GM18507 (cell line): Measurements from ENCODE around the gene KRTAP17-1.
"Not testable (repeated sequence)": the region's sequence is repeated elsewhere in the genome, so short reads cannot be mapped to it uniquely, and the experiment has no call there.

ENCODE experiments used
- DNase-seq: peaks from one replicate; pipeline ENCODE4 v3.0.0; 2011; ENCODE audit warnings: low read depth; ENCODE audit not compliant: insufficient read length; ENCODE audit errors: extremely low spot score
- FAIRE-seq: peaks from 2 replicates; lab custom pipeline; 2011; peaks lifted over from hg19 to GRCh38; lab: Jason Lieb, UNC

Gene KRTAP17-1, protein sequence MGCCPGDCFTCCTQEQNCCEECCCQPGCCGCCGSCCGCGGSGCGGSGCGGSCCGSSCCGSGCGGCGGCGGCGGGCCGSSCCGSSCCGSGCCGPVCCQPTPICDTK

DNA sequence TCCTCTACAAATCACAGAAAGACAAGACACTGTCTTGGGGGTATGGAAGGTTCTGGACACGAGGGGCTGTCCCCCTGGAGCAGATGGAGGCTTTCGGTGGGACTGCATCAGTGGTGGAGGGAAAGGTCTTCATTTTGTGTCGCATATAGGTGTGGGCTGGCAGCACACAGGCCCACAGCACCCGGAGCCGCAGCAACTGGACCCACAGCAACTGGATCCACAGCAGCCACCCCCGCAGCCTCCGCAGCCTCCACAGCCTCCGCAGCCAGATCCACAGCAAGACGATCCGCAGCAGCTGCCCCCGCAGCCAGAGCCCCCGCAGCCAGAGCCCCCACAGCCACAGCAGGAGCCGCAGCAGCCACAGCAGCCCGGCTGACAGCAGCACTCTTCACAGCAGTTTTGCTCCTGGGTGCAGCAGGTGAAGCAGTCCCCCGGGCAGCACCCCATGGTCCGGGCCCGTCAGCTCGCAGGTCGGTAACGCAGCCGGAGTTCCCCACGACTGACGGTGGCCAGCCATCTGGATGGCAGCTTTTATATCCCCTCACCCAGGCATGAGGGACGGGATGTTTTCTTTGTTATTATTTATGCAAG is at the start of gene KRTAP17-1:
Gene KRTAP17-1, minus strand, starts transcription at position 507 of the 591 bp plus-strand sequence. Its CDS starts 60 bp downstream, at position 447.
- no peak for FAIRE-seq
- no peak for DNase-seq

DNA sequence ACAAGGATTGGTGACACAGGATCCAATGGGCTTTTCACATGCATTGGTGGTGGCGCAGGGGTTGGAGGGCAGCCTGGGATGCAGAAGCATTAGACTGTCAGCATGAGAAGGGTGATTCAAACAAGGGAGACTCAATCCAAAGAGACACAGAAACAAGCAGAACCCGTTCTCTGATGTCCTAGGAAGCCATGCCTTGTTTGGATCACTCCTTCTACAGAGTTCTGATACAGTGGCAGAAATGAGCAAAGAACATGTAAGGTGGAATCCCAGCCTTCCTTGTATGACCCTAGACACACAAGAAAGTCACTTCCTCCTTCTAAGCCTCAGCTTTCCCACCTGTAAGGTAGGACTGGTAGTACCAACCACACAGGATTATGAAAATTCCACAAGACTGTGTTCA is 48.4 kb upstream of the KRTAP17-1 start:
- no peak for FAIRE-seq
- no peak for DNase-seq

DNA sequence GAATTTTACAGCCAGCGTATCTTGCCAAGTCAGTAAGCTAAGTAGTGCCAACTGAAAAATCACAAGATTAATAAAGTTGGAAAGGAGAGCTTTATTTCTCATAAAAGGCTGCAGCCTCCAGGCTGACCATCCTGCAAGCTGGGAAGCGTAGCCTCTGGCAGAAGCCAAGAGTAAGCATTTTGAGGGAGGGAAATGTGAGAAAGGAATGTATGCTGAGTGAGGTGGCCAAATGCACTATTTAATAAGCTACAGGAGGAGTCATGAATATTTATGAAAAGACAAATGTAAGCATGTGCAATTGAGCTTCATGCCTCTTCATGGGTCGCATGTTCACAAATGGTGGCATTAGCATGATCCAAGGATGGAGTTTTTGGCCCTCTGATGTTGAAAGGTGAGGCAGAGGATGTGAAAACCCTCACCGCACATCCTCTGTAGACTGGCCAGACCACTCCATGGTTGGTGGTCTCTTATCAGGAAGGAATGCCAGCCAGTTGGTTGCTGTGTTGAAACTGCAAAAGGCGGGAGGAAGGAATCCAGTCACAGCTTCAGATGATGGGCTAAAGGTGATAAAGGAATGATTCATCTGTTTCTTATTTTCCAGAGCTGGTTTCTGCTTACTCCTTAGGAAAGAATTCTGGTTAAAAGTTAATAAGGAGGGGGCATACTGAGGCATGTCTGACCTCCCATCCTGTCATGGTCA is 44.9 kb upstream of the KRTAP17-1 start:
- no peak for DNase-seq
- no peak for FAIRE-seq

DNA sequence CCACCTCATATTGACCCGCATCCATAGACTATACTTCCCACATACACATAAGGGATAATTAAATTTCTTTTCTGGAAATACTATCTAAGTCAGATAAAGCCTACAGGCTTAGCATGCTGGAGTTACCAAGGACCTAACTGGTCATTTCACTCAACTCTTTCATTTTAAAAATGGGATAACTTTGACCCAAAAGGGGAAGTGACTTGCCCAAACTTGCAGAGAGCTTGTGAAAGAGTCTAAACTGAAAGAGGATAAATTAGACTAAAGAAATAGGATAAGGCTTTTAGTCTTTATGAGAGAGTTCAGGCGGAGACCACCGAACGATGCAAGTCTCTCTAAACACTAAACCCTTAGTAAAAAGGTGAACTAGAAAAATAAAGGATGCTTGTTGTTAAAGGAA is 39.0 kb upstream of the KRTAP17-1 start:
- no peak for FAIRE-seq
- no peak for DNase-seq

DNA sequence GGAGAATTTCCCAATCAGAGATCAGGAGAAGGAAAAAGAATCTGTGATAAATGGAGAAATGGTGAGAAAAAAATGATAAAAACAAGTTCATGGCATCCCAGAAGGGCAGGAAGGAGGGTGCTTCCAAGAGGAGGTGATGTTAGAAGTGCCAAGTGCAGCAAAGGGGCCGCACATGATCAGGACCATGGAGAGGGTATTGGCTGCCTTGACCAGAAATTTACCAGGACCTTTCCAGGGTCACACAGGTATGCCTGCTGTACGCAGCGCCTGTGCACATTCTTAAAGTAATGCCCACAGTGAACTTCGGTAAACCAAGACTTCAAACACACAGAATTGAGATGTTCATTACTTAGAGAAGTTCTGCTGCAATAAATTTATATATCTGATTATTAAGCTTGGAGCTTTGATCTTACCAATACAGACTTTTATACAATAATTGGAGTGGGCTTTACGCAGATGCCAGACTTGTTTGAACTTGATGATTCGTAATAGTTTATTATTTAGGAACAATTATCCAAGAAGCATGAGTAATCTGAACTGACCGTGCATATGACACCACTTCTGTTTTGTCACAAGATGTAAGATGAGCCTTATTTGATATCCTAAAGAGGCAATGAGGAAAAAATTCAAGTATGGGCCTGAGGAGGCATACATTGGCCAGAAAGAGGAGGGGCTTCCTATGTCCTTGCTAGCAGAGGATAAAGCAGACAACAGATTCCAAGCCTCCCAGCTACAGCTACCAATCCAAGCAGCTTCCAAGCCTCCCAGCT is 37.3 kb upstream of the KRTAP17-1 start:
- DNase-seq = no peak
- FAIRE-seq = peak; percentile 21

DNA sequence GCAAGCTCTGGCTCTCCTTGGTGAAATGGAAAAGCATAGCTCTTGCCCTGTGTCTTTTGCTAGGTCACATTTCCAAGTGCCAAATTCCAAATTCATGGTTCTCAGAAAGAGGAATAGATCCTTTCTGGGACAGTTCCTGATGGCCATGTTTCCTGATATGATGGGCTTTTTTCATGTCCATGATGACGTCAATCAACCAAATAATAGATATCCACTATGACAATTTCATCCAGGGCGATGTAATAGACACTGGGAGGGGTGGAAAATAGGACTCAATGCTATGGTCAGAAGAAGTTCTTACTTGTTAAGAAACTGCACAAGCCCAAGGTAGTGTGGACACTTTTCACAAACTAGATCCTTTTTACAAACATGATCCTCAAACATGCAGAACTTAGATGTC is 35.7 kb upstream of the KRTAP17-1 start:
- FAIRE-seq = no peak

DNA sequence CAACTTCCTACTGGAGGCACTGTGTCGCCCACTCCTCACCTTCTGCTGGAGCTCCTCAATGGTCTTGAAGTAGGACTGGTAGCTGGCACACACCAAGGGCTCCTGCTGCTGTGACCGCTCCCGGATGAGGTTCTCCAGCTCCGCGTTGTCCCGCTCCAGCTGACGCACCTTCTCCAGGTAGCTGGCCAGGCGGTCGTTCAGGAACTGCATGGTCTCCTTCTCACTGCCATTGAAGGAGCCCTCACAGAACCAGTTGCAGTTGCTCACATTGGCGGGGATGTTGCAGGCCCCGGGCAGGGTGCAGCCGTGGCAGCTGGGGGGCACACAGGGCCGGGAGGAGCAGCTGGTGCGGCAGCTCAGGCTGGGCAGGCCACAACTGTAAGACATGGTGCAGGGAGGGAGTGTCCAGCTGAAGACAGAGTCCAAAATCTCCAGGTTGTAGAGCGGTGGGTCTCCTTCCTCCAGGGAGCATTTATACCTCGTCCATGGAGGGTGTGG is 34.9 kb upstream of the KRTAP17-1 start, which contains the start of gene KRT33A:
Gene KRT33A, minus strand, starts transcription at position 448 of the 498 bp plus-strand sequence. Its CDS starts 61 bp downstream, at position 387.
- not testable (repeated sequence) for FAIRE-seq, DNase-seq

More for the DNA sequence above, 35.7 kb upstream of the KRTAP17-1 start:
- DNase-seq = no peak

DNA sequence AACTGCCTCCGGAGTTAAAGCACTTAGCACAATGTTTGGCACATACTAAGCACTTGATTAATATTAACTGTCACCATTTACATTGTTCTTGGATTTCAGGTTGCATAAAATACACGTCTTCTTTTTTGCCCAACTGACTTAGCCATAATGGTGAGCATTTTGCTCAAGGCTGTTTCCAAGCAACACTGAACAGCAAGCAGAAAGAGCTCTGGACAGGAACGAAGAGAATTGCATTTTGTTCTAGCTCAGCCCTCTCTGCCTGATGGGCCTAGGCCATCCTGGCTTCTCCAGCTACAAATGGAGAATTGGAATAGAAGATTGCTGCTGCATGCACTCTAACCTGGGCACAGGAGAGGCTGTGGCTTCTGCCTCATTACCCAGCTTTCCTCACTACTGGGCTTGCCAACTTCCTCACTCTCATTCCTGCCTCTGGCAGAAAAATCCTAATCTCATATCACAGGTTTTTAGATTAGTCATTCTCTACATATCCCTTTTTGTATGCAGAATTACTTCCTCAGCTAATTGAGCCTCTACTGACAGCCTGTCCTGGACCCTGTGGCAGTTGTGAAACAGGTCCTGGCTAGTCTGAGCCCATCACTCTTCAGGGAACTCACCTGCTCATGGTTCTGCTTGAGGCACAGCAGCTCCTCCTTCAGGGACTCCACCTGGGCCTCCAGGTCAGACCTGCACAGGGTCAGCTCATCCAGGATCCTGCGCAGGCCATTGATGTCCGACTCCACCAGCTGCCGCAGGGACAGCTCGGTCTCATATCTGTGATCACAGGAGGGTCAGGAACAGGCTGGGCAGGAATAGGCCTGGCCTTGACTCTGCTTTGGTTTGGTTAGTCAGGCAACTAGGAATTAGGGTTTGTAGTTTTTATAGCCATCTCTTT is 32.6 kb upstream of the KRTAP17-1 start:
- no peak for DNase-seq
- FAIRE-seq = no peak

DNA sequence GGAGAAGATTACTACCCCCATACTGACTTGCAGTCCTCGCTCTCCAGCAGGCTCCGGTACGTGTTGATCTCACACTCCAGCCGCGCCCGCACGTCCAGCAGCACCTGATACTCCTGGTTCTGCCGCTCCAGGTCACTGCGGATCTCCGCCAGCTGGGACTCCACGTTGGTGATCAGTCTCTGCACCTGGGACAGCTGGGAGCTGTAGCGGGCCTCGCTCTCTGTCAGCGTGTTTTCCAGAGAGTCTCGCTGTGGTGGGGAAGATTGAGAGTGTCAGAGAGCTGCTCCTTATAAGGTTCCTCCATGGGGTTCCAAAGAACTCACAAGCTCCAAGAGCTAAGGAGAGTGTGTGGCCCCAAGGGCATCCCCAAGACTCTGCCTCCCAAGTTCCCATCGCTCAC is 30.9 kb upstream of the KRTAP17-1 start:
- DNase-seq, FAIRE-seq: not testable (repeated sequence)

DNA sequence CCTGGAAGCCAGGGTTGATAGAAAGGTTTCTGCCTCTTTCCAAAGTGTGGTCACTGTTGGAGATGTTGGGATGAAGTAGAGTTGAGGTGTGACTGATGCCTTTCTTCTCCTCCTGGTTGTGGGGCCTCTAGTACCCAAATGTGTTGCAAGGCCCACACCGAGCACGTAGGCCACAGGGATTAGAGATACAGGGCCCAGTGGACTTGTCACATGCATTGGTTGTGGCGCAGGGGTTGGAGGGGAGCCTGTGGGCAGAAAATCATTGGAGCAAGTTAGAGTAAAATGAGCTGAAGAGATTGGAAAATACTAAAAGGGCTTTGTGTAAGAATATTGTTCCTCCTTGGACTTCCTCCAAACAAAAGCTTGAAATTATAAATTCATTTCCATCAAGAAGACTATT is 30.5 kb upstream of the KRTAP17-1 start:
- DNase-seq (no peak), FAIRE-seq (no peak)

DNA sequence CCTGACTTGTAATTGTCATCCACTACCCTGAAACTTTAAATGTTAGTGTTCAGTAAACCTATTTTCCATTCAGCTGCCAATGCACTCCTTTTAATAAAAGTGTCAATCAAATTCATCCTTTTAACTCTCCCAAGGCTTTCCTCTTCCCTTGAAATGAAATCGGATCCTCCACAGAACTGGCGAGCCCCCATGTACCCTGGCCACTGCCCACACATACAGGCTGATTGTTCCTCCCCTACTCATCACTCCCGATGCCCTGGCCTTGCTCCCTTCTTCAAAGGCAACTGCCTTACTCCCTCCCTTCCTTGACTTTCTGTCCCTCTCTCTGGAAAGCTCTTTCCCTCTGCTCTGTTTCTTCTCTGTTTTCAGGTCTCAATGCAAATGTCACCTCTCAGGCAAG is 27.5 kb upstream of the KRTAP17-1 start:
- FAIRE-seq (no peak), DNase-seq (no peak)

DNA sequence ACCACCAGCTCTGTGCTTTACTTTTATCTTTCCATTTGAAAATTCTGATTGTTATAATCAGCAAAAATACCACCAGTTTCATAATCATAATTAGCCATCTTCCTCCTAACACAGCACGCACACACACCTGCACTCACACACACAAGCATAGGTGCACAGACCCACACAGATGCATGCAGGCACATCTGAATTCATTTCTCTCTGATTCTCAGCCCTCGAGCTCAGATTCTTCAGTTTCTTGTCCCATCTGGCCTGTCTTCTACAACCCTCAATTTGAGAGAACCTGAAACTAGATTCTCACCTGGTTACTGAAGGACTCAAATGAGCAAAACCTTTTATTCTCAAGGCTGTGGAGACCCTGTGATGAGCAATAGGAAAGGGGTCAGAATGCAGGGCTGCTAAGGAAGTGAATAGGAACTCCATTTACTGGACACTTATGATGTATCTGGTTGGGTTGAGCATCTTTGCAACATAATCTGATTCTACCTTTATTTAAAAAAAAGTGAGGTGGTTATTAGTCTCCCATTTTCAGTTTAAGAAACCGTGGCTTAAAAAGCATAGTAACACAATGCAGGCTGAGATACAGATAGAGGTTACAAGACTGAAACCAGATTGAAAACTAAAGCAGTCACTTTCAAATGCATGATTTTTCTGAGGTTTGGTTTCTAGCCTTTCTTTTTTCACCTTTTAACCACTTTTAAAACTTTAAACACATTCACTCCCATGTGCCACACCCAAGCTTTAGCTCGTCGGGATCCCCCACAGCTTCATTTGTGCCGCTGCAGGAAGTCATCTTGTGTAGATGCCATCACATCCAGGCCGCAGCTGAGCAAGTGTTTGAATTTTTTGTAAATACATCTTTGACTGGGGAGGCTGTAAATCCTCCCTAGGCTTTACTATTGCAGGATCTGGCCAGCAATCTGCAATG is 25.7 kb upstream of the KRTAP17-1 start:
- FAIRE-seq (no peak), DNase-seq (no peak)

DNA sequence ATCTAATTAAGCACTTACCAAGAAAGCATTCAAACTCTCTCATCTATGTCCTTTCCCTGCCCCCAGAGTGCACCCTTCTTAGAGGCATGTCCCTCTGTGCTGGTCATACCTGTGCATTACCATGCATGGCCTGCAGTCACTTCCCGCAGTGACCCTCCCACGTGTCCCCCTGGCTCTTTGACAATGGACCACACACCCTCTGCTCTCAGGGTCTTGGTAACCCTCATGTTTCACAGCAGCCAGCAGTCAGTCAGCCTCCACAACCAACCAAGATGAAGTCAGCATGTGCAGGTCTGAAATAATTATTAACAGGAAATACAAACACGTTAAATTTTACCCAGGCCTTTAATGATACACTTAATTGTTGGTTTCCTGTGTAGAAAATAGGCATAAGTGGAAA is 25.0 kb upstream of the KRTAP17-1 start:
- FAIRE-seq (peak; percentile 86), DNase-seq (no peak)

DNA sequence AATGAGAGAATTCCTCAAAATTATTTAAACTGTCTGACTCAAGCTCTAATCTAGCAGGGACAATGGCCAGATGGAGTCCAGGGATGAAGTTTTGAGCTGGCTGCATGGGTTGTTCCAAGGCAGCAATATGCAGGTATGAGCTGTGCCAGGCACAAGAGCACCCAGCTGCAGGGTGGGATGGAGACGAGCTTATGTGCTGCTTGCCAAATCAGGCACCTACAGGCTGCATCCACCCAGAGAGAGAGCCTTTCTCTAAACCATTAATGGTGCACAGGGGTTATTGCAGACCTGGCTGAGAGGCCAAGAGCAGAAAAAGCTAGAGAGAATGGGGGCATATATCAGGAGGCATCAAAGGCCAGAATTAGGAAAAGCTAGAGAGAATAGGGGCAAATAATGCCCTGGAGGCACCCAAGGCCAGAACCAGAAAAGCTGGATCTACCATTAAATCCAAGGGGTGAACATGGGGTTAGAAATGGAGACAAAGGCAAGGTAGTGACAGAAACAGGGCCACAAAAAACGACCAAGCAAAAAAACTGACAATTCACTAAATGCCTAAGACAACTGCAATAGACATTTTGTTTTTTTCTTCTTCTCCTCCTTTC is 24.2 kb upstream of the KRTAP17-1 start:
- no peak for DNase-seq
- FAIRE-seq = no peak

DNA sequence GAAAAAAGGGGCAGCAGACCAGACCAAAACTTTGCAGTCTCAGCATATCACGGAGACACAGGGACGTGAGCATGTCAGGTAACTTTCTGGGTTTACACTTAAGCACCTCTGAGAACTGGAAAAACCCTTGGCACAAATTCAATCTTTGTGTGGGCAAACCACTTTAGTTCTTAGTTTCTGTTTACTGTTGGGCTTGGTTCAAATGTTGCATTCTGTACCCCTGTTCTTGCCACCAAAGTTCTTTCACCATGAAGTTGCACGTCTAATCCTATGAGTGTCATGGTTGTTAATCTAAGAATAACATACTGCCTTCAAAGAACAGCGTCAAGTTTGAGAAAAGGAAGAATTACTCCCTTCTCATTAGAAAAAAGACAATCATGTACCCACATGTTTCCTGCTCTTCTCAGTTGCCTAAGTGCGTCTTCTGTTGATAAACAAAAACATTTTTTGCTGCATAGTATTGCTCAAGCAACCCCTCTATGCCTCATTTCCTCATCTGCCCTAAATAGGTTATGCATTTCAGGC is 23.5 kb upstream of the KRTAP17-1 start:
- DNase-seq (no peak), FAIRE-seq (peak; percentile 94)

DNA sequence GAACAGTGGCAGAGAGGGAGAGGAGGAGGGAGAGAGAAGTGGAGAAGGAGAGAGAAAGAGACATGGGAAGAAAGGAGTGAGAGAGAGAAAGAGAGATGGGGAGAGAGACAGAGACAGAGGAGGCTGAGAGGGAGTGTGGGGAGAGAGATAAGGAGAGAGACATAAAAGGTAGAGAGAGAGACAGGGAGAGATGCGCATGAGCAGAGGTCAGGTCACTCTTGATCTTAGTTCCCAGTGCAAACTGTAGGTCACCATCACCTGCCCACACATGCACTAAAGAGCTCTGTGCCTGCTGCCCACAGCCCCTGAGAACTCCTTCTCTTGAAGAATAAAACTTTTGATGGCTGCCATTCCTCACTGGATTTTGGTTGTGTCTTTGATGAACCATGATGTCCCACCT is 20.2 kb upstream of the KRTAP17-1 start:
- FAIRE-seq = no peak

More for the DNA sequence above, 20.2 kb upstream of the KRTAP17-1 start:
- no peak for DNase-seq
